HG03135 (cell line): ENCODE measurements around the gene LCNL1.

Experiments
- ATAC-seq: cut with Tn5 transposase; IDR thresholded peaks from one replicate; pipeline ENCODE4 v1.9.1; 2021; ENCODE audit warnings: mild to moderate bottlenecking, moderate library complexity; ENCODE audit not compliant: unreplicated experiment

The LCNL1 gene

DNA sequence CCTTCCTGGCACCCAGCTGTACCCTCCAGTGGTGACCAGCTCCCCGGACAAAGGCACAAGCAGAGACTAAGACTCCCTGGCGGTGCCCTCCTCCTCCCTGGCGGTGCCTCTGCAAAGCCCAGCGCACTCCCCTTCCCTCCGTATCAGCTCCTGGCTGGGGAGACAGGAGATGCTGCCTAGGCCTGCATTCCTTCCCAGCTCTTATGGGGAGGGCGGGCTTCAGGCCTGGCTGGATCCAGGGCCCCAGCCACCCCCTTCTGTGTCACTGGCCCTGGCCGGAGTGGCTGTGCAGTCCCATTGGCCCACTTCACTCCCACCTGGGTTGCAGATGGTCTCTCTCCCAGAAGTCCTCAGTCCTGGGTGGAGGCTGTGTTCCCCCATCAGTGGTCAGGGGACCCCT, 24.3 kb upstream of the LCNL1 start:
- ATAC-seq: no peak

- no peak for ATAC-seq
These were observed 23.6 kb upstream of the LCNL1 start for GRCh38 chr9:136958898-136959850.

DNA sequence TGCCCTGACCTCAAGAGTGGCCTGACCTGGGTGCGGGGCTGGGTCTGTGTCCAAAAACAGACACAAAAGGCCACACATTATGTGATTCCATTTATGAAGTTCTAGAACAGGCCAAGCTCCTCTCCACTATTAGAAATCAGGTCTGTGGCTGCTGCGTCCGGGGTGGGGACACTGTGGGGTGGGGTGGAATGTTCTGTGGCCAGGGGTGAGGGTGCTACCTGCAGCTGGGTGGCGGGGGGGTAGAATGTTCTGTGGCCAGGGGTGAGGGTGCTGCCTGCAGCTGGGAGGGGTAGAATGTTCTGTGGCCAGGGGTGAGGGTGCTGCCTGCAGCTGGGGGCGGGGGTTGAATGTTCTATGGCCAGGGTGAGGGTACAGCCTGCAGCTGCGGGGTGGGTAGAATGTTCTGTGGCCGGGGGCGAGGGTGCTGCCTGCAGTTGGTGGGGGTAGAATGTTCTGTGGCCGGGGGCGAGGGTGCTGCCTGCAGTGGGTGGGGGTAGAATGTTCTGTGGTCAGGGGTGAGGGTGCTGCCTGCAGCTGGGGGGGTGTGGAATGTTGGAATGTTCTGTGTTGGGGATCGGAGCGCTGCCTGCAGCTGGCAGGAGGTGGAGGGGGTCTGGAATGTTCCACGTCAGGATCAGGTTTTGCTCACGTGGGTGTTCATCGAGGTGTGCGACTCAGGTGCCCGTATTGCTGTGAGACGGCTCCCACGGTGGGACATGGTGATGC, 22.4 kb upstream of the LCNL1 start:
- no peak for ATAC-seq

- ATAC-seq: no peak
These were observed 21.9 kb upstream of the LCNL1 start for GRCh38 chr9:136960938-136961275.

DNA sequence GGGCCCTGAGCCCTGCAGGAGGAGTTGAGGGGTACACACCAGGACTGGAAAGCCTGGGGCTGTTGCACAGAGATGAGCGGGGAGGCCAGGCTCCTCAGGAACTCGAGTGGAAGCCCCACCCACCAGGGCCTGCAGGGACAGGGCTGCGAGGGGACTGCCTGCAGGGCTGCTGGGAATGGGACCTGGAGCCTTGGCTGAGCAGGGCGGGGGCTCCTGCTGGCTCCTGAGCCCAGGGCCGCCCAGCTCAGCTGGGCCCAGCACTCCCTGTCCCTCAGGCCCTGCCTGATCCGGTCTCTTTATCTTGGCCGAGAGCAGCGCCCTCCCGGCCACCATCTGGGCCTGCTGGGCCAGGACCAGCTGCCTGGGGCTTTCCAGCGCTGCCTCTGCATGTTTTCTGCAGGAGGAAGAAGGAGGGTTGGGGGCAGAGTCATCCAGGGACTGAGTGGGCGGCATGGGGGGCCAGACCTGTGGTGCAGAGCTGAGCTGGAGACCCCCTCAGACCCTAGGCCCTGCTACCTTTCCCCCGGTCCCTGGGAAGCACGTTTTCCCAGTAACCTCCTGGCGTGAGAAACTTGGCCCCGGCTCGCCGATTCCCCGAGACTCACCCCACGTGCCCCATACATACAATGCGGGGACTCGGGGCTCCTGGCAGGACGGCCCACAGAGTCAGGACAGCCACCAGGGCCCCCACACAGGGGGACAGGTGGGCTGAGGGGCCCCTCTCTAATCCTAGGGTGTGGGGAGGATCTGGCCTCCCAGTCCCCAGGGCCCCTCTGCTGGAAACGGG, 21.3 kb upstream of the LCNL1 start:
- no peak for ATAC-seq

DNA sequence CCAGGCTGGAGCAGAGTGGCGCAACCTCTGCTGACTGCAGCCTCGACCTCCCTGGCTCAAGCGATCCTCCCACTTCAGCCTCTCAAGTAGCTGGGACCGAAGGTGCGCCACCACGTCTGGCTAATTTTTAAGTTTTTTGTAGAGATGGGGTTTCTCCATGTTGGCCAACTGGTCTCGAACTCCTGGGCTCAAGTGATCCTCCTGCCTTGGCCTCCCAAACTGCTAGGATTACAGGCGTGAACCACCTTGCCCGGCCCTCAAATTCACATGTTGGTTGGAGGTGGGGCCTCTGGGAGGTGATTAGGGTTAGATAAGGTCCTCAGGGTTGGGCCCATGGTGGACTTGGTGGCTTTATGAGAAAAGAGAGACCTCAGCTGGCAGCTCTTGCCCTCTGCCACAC, 20.6 kb upstream of the LCNL1 start:
- ATAC-seq: no peak

- no peak for ATAC-seq
These were observed 20.0 kb upstream of the LCNL1 start for GRCh38 chr9:136962701-136963248.

DNA sequence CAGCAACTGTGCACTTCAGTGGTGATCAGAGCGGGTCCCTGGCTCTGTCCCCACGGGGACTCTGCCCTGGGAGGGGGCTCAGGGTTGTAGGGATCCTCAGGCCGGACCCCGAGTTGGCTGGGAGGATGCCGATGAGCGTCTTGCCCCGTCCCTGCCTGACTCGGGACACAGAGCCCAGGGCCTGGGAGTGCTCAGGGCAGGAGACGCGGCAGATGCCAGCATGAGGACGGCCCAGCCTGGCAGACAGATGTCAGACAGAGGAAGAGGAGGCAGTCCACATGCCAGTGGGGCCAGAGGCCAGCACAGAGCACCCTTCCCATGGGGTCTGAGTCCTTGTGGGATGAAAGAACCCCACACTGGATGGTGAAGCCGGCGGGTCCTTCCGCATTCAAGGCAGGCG, 19.5 kb upstream of the LCNL1 start:
- ATAC-seq: no peak

DNA sequence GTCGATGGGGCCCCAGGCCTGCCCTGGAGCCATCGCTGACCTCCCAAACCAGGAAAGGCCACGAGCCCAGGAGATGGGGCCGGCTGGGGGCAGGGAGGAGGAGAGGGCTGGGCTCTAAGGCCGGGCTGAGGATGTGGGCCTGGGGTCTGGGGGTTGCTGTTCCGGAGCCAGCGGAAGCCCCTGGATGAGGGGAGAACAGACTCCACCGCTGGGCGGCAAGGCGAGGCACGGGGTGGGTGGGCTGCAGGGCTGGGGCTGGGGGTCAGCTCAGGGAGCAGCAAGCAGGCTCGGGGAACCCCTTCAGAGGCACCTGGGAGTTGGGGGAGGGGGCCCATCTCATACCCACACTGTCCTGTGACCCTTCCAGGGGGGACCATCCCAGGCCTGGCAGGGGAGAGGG, 19.0 kb upstream of the LCNL1 start:
- no peak for ATAC-seq

DNA sequence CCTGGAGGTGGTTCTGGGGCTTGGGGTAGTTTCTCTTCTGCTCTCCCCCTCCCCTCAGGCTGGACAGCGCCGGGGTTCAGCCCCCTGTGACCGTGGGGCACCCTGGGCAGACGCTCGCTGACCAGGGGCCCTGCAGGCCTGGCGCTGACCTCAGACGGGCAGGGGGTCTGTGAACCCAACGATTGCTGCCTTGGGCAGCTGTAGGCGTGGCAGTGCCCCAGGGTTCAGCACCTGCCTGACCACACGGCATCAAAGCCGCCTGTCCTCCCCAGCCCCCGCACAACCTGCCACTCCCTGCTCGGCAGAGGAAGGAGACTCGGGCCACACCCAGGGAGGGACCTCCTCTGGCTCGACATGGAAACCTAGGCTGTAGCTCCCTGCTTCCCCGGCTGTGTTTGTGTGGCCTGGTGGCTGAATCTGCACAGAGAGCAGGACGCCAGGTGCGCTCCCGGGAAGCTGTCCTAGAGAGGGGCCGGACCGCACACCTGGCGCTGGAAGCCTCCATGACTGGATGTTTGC, 18.6 kb upstream of the LCNL1 start:
- no peak for ATAC-seq

- ATAC-seq: no peak
These were observed 17.9 kb upstream of the LCNL1 start for GRCh38 chr9:136964833-136965422.

GRCh38 chr9:136965771-136966484, 16.9 kb upstream of the LCNL1 start:
- no peak for ATAC-seq

GRCh38 chr9:136968333-136969127, 14.3 kb upstream of the LCNL1 start:
- ATAC-seq: no peak

GRCh38 chr9:136969150-136969549, 13.6 kb upstream of the LCNL1 start:
- no peak for ATAC-seq

GRCh38 chr9:136969774-136970173, 13.0 kb upstream of the LCNL1 start:
- no peak for ATAC-seq

DNA sequence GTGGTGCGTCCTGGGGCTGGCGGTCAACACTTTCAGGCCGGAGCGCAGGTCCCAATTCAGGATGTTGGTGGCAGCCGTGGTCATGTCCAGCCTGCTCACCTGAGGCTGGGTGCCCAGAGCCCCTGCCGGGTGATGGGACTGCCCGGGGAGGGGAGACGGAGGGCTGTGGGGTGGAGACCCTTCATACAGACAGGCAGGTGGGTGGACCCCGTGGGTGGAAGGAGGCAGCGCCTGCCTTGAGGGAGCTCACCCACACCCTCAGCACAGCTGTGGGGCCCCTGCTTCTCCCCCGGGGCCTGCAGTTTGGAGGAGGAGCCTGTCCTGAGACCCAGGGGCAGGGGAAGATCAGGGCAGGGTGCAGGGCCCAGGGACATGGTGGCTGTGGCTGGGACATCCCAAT, 12.4 kb upstream of the LCNL1 start:
- no peak for ATAC-seq

DNA sequence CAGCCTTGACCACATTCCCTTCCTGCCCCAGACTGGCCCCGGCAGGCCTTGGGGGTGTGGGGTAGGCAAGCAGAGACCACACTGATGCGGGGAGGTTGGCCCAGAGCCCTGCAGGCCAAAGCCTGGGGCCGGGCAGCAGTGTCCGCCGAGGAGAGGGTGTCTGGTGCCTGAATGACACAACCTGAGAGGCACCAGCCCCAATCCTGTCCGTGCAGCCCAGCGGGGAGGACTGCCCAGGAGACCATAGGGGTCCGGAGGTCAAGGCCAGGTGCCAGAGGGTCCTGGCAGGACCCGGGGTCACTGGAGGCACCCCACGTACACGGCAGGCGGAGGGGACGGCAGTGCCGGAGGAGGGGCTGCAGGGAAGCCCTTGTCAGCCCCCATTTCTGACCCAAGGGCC, 11.0 kb upstream of the LCNL1 start:
- no peak for ATAC-seq

GRCh38 chr9:136972335-136972734, 10.5 kb upstream of the LCNL1 start:
- no peak for ATAC-seq

DNA sequence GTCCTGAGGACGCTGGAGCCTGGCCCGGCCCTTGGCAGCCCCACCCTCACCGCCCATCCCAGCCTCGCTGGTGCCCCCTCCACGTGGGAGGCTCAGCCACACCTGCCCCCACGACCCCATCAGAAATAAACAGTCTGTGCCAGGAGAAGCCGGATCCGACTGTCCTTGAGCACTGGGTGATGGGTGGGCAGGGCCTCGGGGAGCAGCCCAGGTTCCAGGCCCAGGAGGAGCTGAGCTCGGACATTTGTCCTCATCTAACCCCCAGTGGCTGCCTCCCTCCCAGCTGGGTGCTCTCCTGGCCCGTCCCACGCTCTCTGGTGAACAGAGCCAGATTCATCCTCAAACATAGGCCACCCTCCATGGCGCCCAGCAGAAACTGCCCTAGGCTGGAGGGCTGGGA, 10.1 kb upstream of the LCNL1 start:
- ATAC-seq: no peak
